GM18505 (cell line): Measurements from ENCODE around the gene MYCBPAP.
A peak's percentile ranks its signal among the peaks of the same experiment; 100 is the strongest.

ENCODE experiments used
- ATAC-seq: cut with Tn5 transposase; IDR thresholded peaks from one replicate; pipeline ENCODE4 v1.9.1; 2021; ENCODE audit not compliant: unreplicated experiment
- POLR2A ChIP-seq: IDR thresholded peaks from 4 replicates; pipeline ENCODE4 v1.6.1; 2011; ENCODE audit warnings: borderline replicate concordance; ENCODE audit not compliant: insufficient read depth, insufficient read length; ENCODE audit errors: extremely low read depth

MYCBPAP gene

GRCh38 chr17:50507871-50508572, at the start of gene MYCBPAP:
TSS of gene MYCBPAP (plus strand) at chr17:50508439. CDS start at chr17:50508675, 236 bp downstream.
- ATAC-seq: peak; percentile 46
- peak; percentile 41 for TF ChIP-seq POLR2A

- no peak for TF ChIP-seq POLR2A
- no peak for ATAC-seq
Measured at GRCh38 chr17:50458701-50459676, 49.2 kb upstream of the MYCBPAP start.

GRCh38 chr17:50459756-50460155, 48.5 kb upstream of the MYCBPAP start:
- ATAC-seq: no peak
- no peak for TF ChIP-seq POLR2A

GRCh38 chr17:50460831-50461526, 47.3 kb upstream of the MYCBPAP start:
- no peak for TF ChIP-seq POLR2A
- no peak for ATAC-seq

GRCh38 chr17:50461550-50462132, 46.6 kb upstream of the MYCBPAP start:
- no peak for ATAC-seq
- TF ChIP-seq POLR2A: no peak

- TF ChIP-seq POLR2A: no peak
- ATAC-seq: no peak
Measured at GRCh38 chr17:50462446-50462845, 45.8 kb upstream of the MYCBPAP start.

- no peak for ATAC-seq
- no peak for TF ChIP-seq POLR2A
Measured at GRCh38 chr17:50464121-50464520, 44.1 kb upstream of the MYCBPAP start.

- no peak for TF ChIP-seq POLR2A
- ATAC-seq: no peak
Measured at GRCh38 chr17:50464736-50465135, 43.5 kb upstream of the MYCBPAP start.

GRCh38 chr17:50465171-50465570, 43.1 kb upstream of the MYCBPAP start:
- no peak for TF ChIP-seq POLR2A
- no peak for ATAC-seq

GRCh38 chr17:50465635-50466034, 42.6 kb upstream of the MYCBPAP start:
- no peak for TF ChIP-seq POLR2A
- no peak for ATAC-seq

- no peak for TF ChIP-seq POLR2A
- ATAC-seq: no peak
Measured at GRCh38 chr17:50466371-50467113, 41.7 kb upstream of the MYCBPAP start.

GRCh38 chr17:50467114-50467854, 41.0 kb upstream of the MYCBPAP start:
- ATAC-seq: no peak

More at GRCh38 chr17:50467114-50467854, 41.0 kb upstream of the MYCBPAP start:
- TF ChIP-seq POLR2A: no peak
